Measurements from ENCODE around the gene PHF2.

DNA sequence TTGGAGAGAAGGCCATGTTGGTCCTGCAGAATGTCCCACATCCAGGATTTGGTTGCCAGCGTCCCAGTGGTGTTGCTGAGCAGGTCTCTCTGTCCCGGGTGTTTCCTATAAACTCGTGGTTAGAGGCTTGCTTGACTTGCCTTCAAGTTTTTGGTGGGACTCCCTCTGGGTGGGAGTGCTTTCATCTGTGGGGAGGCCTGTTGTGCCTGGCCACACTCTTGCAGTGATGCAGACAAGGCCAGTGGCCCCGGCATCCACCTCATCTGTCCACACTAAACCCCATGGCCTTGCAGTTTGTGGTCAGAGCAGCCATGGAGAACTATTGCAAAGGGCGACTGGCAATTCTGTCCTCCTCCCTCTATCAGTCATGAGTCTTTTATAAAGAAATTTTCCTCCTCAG, 71.8 kb downstream of the PHF2 start:
- TF ChIP-seq, protein P1, sequence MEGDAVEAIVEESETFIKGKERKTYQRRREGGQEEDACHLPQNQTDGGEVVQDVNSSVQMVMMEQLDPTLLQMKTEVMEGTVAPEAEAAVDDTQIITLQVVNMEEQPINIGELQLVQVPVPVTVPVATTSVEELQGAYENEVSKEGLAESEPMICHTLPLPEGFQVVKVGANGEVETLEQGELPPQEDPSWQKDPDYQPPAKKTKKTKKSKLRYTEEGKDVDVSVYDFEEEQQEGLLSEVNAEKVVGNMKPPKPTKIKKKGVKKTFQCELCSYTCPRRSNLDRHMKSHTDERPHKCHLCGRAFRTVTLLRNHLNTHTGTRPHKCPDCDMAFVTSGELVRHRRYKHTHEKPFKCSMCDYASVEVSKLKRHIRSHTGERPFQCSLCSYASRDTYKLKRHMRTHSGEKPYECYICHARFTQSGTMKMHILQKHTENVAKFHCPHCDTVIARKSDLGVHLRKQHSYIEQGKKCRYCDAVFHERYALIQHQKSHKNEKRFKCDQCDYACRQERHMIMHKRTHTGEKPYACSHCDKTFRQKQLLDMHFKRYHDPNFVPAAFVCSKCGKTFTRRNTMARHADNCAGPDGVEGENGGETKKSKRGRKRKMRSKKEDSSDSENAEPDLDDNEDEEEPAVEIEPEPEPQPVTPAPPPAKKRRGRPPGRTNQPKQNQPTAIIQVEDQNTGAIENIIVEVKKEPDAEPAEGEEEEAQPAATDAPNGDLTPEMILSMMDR (conservative IDR thresholded peaks at IDR 0.05; ENCODE audit: low read depth, low read length), result no peak
- TF ChIP-seq POLR2A (IDR thresholded peaks at IDR 0.05; ENCODE audit: low read depth, low read length), result no peak
- TF ChIP-seq, protein P2, sequence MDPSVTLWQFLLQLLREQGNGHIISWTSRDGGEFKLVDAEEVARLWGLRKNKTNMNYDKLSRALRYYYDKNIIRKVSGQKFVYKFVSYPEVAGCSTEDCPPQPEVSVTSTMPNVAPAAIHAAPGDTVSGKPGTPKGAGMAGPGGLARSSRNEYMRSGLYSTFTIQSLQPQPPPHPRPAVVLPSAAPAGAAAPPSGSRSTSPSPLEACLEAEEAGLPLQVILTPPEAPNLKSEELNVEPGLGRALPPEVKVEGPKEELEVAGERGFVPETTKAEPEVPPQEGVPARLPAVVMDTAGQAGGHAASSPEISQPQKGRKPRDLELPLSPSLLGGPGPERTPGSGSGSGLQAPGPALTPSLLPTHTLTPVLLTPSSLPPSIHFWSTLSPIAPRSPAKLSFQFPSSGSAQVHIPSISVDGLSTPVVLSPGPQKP (IDR thresholded peaks at IDR 0.05; ENCODE audit: borderline replicate concordance, low read depth, low read length), result no peak
- no peak for TF ChIP-seq MAZ (IDR thresholded peaks at IDR 0.05; ENCODE audit: borderline replicate concordance, low read depth, low read length)
- TF ChIP-seq CEBPB (IDR thresholded peaks at IDR 0.05; ENCODE audit: low read depth, low read length), result no peak
- TF ChIP-seq, protein P3, sequence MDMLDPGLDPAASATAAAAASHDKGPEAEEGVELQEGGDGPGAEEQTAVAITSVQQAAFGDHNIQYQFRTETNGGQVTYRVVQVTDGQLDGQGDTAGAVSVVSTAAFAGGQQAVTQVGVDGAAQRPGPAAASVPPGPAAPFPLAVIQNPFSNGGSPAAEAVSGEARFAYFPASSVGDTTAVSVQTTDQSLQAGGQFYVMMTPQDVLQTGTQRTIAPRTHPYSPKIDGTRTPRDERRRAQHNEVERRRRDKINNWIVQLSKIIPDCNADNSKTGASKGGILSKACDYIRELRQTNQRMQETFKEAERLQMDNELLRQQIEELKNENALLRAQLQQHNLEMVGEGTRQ (IDR thresholded peaks at IDR 0.05; ENCODE audit: low read depth, low read length), result no peak
- no peak for TF ChIP-seq SMC3 (IDR thresholded peaks at IDR 0.05; ENCODE audit: low read depth, low read length)
